Measurements from ENCODE around the gene PNPLA5.

PNPLA5 gene

DNA sequence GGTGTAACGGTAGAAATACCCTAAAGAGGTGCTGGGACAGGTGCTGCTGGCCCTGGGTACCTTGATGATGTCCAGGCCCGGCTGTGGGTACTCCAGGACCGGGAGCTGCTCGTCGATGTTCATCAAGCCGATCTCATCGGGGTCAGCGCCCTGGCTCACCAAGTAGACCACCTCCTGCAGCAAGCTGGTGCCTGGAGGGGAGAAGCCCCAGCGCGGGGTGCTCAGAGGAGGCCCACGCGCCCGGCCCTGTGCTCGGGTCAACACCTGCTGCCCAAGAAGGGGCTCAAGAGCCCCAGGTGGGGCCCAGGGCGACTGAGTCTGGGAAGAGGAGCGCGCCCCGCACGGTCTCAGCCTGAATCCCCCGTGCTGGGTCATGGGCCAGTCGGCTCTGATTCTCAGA, 50.1 kb downstream of the PNPLA5 start:
- in situ Hi-C loops (cut with HindIII; ENCODE audit: low sequenced_read_pairs), result no loop called here

DNA sequence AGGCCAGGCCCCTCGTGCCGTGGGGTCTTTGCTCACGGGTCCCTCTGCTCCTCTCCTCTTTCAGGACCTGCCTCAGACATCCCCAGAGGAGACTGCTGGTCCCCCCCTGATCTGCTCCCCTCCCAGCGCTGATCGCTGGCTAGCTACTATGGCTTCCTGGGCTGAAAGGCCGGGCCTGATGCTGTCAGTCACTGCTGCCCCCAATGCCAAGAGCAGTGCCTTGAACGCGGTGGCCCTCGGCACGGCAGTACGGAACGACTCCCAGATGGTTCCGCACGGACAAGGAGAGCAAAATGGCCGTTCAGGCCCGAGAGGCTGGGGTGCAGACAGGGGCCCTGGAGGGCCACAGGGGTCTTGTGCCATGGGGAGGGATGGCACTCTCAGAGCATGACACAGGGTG, 51.0 kb downstream of the PNPLA5 start:
- in situ Hi-C loops (cut with HindIII; ENCODE audit: low sequenced_read_pairs), result no loop called here

- in situ Hi-C loops (cut with HindIII; ENCODE audit: low sequenced_read_pairs), result no loop called here
Measured at GRCh38 chr22:43840431-43840830, 51.4 kb downstream of the PNPLA5 start.

DNA sequence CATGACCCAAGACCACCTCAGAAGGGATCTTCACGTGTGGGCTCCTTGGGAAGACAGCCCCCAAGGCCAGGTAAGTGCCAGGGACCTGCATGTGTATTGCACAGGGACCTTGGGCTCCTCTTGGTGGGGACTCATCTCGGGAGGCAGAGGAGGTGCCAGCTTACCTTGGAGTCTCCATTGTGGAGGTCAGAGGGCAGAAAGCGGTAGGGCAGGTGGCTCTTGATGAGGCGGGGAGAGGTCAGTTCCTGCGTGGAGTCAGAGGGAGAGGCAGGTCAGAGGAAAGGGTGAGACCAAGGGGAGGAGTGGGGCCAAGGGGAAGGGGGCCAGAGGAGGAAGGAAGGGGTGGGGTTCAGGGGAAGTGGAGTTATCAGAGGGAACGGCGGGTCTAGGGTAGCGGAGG, 52.0 kb downstream of the PNPLA5 start:
- in situ Hi-C loops (cut with HindIII; ENCODE audit: low sequenced_read_pairs), result no loop called here

GRCh38 chr22:43838571-43839307, 53.1 kb downstream of the PNPLA5 start:
- in situ Hi-C loops (cut with HindIII; ENCODE audit: low sequenced_read_pairs), result no loop called here

- in situ Hi-C loops (cut with HindIII; ENCODE audit: low sequenced_read_pairs), result no loop called here
Measured at GRCh38 chr22:43838161-43838560, 53.7 kb downstream of the PNPLA5 start.

DNA sequence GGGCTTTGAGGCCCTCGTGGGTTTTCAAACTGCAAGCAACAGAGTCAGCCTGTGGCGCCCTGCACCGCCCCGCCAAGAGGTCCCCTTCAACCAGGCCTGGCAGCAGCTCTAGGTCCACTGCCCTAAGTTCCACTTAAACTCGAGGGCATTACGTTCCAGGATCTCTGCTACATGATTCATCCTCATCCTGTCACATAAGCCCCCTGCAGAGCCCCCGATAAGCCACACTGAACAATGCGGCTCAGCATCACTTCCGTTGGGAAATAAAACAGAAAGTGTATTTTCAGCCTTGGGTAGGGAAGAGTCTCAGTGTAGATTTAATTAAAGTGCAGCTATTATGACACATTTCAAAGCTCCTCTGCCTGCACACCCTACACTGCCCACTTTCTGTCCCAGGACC, 54.1 kb downstream of the PNPLA5 start:
- in situ Hi-C loops (cut with HindIII; ENCODE audit: low sequenced_read_pairs), result no loop called here

DNA sequence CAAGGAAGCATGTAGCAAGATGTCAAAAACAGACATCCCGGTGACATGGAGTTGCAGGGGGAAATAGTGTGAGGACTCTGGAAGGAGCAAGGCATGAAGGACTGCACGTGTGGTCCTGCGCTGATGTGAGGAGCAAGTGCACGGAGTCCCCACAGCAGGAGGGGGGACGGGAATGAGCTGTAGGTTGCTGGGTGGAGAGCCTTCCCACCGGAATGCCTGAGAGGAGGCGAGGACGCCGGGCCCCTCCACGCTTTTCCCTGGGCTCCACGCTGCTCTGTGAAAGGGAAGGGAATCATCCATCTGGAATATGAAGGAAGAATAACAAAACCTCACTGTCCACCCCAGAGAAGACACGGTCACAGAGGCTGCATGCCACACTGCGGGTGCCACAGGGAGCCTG, 56.1 kb downstream of the PNPLA5 start:
- in situ Hi-C loops (cut with HindIII; ENCODE audit: low sequenced_read_pairs), result no loop called here

- in situ Hi-C loops (cut with HindIII; ENCODE audit: low sequenced_read_pairs), result no loop called here
Measured at GRCh38 chr22:43835166-43835565, 56.6 kb downstream of the PNPLA5 start.

- in situ Hi-C loops (cut with HindIII; ENCODE audit: low sequenced_read_pairs), result no loop called here
Measured at GRCh38 chr22:43833286-43834240, 58.2 kb downstream of the PNPLA5 start.

- in situ Hi-C loops (cut with HindIII; ENCODE audit: low sequenced_read_pairs), result no loop called here
Measured at GRCh38 chr22:43832393-43833265, 59.2 kb downstream of the PNPLA5 start.

- in situ Hi-C loops (cut with HindIII; ENCODE audit: low sequenced_read_pairs), result no loop called here
Measured at GRCh38 chr22:43831561-43832392, 60.0 kb downstream of the PNPLA5 start.

- in situ Hi-C loops (cut with HindIII; ENCODE audit: low sequenced_read_pairs), result no loop called here
Measured at GRCh38 chr22:43830931-43831560, 60.8 kb downstream of the PNPLA5 start.

DNA sequence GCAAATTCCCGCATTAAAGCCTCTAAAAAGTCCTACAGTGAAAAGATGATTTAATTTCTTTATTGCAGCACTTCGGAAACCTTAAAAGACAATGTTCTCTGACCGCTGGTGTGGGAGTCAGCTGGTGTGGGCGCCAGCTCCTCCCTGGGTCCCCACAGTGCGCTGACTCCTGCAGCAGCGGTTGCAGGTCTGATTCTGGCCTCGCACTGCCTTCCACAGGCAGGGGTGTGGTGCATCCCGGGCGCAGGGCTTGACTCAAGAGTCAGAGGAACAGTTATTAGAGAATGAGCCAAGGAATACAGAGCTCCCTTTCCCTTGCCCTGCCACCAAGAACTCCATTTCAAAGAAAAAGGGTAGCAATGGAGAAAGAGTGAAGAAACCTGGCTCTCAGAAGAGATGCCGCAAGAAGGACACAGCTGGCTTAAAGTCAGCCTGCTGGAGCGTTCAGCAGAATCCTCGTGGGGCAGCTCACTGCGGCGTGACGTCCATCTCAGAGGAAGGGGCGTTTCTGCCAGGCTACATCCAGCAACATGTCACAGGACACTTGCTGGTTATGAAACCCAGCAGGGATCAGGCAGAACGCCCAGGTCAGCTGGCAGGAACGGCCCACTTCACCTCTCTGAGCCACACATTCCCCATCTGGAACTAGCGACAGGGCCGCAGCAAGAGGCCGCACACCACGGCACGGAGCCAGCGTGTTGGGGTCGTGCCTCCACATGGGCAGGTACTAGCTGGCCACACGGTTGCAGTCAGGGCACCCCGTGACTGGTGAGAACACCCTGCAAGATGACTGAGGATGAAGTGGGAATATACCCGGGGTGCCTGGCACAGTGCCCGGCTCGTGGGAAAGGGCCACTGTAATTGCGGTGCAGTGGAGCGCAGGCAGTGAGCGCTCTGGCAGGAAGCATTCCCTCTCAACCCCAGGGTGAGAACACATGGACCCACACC, 61.6 kb downstream of the PNPLA5 start:
- in situ Hi-C loops (cut with HindIII; ENCODE audit: low sequenced_read_pairs), result no loop called here
